HL-60/S4 treated with phorbol 12-myristate 13-acetate at 8.2 ng/mL for 4 days and 3 days (cell line): ENCODE data around the gene TNFRSF1A.

ENCODE experiments used
- in situ Hi-C: fragments of 300-500 bp; cut with MboI; formaldehyde crosslinking; loops from 2 replicates; pipeline ENCODE4 v1.15.0; 2022; ENCODE audit warnings: low sequenced_read_pairs

The TNFRSF1A gene

GRCh38 chr12:6324936-6325750 lies 16.7 kb downstream of the TNFRSF1A start:
- in situ Hi-C loops = no loop called here

DNA sequence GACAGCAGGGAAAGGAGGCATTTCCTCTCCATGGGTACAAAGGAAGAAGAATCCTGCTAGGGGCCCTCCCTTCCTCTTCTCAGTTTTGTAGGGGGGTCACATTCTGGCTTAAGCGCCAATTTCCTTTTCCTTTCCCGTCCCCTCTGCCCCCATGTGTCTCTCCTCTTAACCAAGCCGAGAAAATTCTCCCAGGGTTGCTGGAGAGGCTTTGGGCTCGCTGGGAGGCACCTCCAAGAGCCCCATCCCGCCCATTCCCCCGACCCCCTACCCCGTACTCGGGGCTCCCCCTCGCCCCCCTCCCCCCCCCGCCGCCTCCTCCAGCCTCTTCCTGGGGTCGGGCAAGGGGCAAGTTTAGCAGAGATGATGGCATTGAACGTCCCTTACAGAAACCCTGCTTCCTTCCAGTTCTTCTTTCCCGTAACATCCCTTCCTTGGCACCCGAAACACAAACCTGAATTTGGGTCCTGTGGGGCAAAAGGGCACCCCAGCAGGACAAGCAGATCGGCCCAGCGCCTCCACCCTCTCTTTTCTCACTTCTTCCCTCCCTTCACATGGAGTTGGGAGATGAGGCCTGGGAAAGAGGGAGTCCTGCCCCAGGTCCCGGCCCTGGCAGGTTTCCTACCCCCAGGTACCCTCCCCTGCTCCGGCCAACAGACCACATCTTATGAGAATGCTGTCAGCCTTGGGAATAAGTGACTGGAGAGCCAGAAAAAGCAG lies 17.7 kb downstream of the TNFRSF1A start:
- in situ Hi-C loops = no loop called here

GRCh38 chr12:6323340-6323994 lies 18.4 kb downstream of the TNFRSF1A start:
- in situ Hi-C loops = no loop called here

- in situ Hi-C loops = no loop called here
Observed at GRCh38 chr12:6322969-6323339, 18.9 kb downstream of the TNFRSF1A start.

DNA sequence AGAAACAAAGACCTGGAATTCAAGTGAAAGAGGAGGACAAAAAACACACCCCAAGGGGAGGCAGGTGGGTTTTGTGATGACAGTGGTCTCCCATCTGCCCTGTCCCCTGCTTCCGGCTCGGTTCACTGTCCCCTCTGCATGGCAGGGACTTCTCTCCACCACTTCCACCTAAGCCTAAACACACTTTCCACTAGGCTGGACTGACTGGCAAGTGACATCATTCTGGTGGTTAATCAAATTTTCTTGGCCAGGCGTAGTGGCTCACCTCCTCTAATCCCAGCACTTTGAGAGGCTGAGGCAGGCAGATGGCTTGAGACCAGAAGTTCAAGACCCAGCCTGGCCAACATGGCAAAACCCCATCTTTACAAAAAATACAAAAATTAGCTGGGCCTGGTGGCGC lies 19.5 kb downstream of the TNFRSF1A start:
- in situ Hi-C loops = no loop called here

- in situ Hi-C loops = no loop called here
Observed at GRCh38 chr12:6321905-6322304, 20.0 kb downstream of the TNFRSF1A start.

DNA sequence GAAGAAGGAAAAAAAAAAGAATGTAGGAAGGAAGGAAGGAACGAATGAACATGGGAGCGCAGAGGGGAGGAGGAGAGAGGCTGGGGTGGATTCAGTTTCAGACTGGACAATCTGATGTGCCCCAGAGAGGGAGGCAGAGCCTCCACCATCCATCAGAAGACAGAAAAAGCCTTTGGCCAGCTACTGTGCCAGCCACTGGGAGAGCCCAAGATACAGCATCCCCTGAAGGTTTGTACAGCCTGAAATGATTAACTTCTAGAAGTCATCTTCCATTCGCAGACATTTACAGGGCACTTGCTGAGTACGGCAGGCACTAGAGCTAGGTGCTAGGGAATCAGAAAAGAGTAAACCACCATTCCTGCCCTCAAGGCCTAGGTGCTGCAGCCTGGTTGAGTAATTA lies 22.4 kb downstream of the TNFRSF1A start:
- in situ Hi-C loops = no loop called here

DNA sequence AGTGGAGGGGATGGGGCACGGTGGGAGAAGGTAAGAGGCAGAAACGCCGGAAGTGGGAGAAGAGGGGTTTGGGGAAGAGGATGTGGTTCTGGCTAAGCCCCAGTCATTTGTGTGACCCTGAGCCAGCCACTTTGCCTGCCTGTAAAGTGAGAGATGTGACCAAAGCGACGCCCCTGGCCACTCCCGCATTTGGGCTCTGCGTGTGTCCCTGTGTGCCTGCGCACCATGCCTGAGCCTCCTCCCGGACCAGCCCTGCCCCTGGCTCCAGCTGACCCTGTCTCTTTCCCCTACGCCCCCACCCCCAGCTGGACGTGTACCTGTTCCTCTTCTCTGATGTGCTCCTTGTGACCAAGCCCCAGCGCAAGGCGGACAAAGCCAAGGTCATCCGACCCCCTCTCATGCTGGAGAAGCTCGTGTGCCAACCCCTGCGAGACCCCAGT lies 23.4 kb downstream of the TNFRSF1A start:
- in situ Hi-C loops = no loop called here

DNA sequence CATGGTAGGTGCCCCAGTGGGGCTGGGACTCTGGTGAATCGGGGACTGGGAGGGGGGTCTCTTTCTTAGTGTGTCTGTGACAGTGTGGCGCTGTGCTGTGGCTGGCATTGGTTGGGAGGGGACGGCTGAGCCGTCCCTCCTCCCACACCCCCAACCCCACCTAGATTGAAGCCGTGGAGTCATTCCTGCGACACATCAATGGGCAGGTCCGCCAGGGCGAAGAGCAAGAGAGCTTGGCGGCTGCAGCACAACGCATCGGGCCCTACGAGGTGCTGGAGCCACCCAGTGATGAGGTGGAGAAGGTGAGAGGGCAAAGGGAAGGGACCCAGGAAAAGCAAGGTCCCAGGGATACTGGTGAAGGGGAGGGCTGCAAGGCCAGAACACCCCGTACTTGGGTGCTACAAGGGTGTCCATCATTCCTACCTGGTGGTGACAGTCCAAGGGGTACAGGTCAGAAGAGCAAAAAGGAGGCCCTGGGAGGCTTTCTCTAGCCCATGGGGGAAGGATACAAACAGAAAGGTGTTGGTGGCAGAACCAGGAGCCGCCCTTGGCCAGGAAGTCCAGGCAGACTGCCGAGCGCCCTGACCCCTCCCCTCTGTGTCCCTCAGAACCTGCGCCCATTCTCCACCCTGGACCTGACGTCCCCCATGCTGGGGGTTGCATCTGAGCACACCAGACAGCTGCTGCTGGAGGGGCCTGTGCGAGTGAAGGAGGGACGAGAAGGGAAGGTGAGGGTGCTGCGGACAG lies 24.0 kb downstream of the TNFRSF1A start:
- in situ Hi-C loops = no loop called here

DNA sequence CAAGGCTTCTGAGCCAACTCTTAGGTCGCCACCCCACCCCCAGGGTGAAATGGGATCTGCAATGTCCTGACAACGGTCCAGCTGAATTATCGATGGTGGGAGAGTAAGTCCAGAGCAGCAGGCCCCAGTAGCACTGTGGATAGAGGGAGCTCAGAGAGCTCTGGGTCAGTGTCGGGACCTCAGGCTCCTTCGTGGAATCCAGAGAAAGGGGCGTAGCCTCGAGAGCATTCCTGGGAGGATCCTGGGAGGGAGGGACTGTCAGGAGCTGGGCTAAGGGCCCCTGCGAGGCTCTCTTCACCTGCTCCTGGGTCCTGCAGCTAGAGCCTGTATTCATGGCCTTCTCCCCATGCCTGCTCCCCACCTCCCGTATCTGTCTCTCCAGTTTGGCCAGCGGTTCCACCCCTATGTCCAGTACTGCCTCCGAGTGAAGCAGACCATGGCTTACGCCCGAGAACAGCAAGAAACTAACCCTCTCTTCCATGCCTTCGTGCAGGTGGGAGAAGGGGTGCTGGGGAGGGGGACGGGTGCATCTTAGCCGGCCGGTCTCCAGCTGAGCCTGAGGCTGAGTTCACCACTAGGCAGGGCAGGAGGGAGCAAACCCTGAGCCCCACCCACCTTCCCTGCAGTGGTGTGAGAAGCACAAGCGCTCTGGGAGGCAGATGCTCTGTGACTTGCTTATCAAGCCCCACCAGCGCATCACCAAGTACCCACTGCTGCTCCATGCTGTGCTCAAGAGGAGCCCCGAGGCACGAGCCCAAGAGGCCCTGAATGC lies 24.8 kb downstream of the TNFRSF1A start:
- in situ Hi-C loops = no loop called here

GRCh38 chr12:6315704-6316597 lies 25.9 kb downstream of the TNFRSF1A start:
- in situ Hi-C loops = no loop called here

GRCh38 chr12:6315184-6315583 lies 26.7 kb downstream of the TNFRSF1A start:
- in situ Hi-C loops = no loop called here

- in situ Hi-C loops = no loop called here
Observed at GRCh38 chr12:6314776-6315175, 27.1 kb downstream of the TNFRSF1A start.

DNA sequence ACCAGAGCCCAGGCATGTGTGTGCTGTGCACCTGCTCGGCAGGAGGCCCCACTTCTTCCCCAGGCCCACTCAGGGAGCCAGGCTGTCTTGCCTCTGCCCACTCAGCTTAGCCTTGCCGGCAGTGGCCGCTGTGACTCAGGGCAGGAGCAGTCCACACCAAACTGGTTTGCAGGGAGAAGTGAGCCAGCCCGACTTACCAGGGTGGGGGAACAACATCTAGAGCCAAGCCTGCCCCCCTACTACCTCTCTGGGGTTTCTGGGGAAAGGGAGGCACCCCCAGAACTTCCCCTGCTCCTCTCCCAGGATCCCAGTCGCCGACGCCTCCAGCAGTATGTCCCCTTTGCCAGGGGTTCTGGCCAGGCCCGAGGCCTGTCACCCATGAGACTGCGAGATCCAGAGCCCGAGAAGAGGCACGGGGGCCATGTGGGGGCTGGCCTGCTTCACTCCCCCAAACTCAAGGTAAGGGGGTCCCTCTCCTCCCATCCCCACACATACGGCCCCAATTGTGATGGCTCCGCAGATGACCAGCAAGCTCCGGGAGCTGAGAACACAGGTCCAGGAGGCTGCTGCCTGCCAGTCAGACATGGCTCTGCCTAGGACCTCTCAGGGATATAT lies 28.4 kb downstream of the TNFRSF1A start:
- in situ Hi-C loops = no loop called here

DNA sequence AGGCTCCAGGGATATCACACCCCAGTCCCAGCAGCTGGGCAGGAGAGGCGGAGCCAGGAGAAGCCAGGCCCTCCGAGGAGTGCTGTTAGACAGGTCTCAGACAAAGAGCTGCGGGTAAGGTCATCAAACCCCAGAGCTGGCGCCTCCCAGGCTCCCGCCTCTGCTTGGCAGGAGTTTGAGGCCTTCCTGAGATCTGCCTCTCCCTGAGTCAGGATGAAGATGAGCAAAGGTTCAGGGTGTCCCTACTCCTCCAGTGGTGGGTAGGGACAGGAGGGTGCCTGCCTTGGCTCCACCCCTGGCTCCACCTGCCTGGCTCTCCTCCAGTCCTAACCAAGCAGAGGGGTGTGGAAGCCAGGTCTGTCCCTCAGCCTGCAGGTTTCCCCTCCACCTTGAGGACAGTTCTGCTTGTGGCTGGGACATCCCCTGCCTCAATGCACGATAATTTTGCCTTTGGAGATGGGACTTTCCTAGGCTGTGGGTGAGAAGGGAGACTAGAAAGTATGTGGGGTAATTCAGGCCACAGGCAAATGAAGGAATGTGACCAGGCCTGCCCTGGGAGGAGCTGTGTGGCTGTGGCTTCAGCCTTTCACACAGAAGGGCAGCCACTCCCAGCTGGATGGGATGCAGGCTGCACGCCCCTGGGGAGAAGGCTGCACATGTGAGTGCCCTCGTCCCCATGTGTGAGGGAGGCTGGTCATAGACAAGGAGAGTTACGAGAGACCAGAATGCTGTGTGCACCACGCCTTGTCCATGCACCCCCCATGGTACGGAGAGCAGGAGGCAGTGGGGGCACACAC lies 29.1 kb downstream of the TNFRSF1A start:
- in situ Hi-C loops = no loop called here

DNA sequence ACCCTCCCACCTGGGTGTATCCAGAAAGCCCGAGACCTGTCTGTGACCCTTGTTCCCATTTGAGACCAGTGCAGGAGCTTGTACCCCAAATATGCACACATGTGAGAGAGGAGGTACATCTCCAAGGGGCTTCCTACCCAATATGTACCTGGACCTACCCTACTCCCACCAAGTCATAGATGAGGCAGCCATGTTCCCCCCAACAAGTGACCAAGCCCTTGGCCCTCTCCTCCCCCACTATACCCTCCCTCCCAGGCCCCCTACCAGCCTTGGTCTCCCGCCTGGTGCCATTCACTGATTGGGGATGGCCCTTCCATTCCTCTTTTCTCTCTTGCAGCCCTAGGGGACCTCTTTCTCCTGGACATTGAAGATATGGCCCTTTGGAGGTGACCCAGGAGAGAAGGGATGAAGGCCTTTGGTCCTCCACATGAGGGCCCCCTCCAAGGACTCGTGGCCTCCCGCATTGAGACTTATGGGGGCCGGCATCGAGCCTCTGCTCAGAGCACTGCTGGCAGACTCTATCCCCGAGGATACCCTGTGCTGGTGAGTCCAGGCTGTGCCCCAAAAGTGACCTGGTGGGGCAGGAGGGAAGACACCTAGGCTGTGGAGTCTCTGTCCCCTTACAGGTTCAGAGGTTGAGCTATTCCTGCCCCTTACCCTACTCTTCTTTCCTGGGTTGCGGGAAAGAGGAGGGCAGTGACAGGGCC lies 29.9 kb downstream of the TNFRSF1A start:
- in situ Hi-C loops = no loop called here

GRCh38 chr12:6310771-6311610 lies 30.9 kb downstream of the TNFRSF1A start:
- in situ Hi-C loops = no loop called here
